Body of pancreas (tissue), 4 donors: Measurements from ENCODE around the gene ITGB4. TPM values are rescaled to one million over a fixed set of nuclear protein-coding genes. Genes with fewer than 3 reads are reported as not detected.

Experiments
- ATAC-seq: fragments of 150-250 bp; one replicate; pipeline ENCODE4 v1.9.1; 2016
- DNase-seq, 4 donors: peaks; one replicate each; pipeline ENCODE4 v3.0.0-alpha.2; 2019
- H3K27ac ChIP-seq, 4 donors: fragments of 200-600 bp; sonication (generic); 1 replicate in 3 of 4; 2 replicates in 1 of 4; pipeline versions ENCODE4 v1.5.1 to v1.6.1; 2016 to 2019; ENCODE audit warnings: mild to moderate bottlenecking in 1 of 4, mixed read lengths in 1 of 4, moderate library complexity in 1 of 4
- H3K27me3 ChIP-seq, 2 donors: fragments of 200-600 bp; sonication (generic); one replicate each; pipeline ENCODE4 v1.6.0; 2016; ENCODE audit warnings: mild to moderate bottlenecking in 1 of 2
- H3K36me3 ChIP-seq, 2 donors: fragments of 200-600 bp; sonication (generic); replicated peaks in 1 of 2; 2 replicates each; pipeline ENCODE4 v1.5.1; 2016; ENCODE audit warnings: low read depth in 2 of 2; ENCODE audit not compliant: insufficient read depth in 1 of 2
- H3K4me1 ChIP-seq: fragments of 200-600 bp; sonication (generic); one replicate; pipeline ENCODE4 v1.6.0; 2016
- H3K4me3 ChIP-seq, 2 donors: fragments of 200-600 bp; sonication (generic); 1 replicate in 1 of 2; 2 replicates in 1 of 2; pipeline ENCODE4 v1.5.1; 2016 to 2019
- H3K9me3 ChIP-seq, 3 donors: fragments of 200-600 bp; sonication (generic); 1 replicate in 2 of 3; 2 replicates in 1 of 3; pipeline ENCODE4 v1.5.1; 2016
- CTCF ChIP-seq, 7 experiments: fragments of 450-650 bp in 4 of 7; fragments of 200-600 bp in 3 of 7; sonication (generic) in 3 of 7; IDR thresholded peaks; one replicate each; pipeline ENCODE4 v1.5.1; 2016 to 2019; ENCODE audit warnings: antibody characterized with exemption in 7 of 7
- POLR2A ChIP-seq, 3 donors: fragments of 450-650 bp; IDR thresholded peaks; one replicate each; pipeline ENCODE4 v1.6.1; 2016; ENCODE audit warnings: antibody characterized with exemption in 3 of 3, mild to moderate bottlenecking in 2 of 3
- WGBS, 2 donors: methylation state at CpG; one replicate each; pipeline ENCODE4 v1.1.5; 2017; 5-methylcytosine and 5-hydroxymethylcytosine counted together
- intact Hi-C: fragments of 100-400 bp; cut with DNase I; formaldehyde crosslinking; loops from one replicate; pipeline ENCODE4 v1.15.1; 2023
- total RNA-seq, 2 donors: library from RNA; depleted of rRNA; stranded (reverse); fragments of >200 nt; gene quantifications; one replicate each; pipeline ENCODE4 v1.1.0, GENCODE V29; 2016

The ITGB4 gene
- total RNA-seq, 2 donors from 2014 or later: 25.1 to 33.7 TPM

- H3K36me3 ChIP-seq: no peaks in the 10 kb centered on the region
- H3K9me3 ChIP-seq: no peaks in the 10 kb centered on the region
- H3K4me1 ChIP-seq: no peaks in the 10 kb centered on the region
- WGBS, 2 donors: 88 to 92% methylated on average over 14 to 24 of the region's 25 CpGs
- H3K27ac ChIP-seq: no peak overlapping the region
- no peak for TF ChIP-seq POLR2A (IDR thresholded peaks at IDR 0.05)
- no peak for TF ChIP-seq CTCF (IDR thresholded peaks at IDR 0.05)
- H3K27me3 ChIP-seq: no peaks in the 10 kb centered on the region
- no peak overlapping the region for H3K4me3 ChIP-seq
- ATAC-seq (no peak), DNase-seq (no peak)
- intact Hi-C loops: no loop called here
Measured at GRCh38 chr17:75742337-75742736, 21.1 kb downstream of the ITGB4 start.

GRCh38 chr17:75743625-75744206, 22.5 kb downstream of the ITGB4 start:
- Histone ChIP-seq H3K4me3 (no peak overlapping the region), H3K27ac (no peak overlapping the region), H3K4me1 (no peaks in the 10 kb centered on the region), H3K27me3 (no peaks in the 10 kb centered on the region), H3K9me3 (no peaks in the 10 kb centered on the region), H3K36me3 (no peaks in the 10 kb centered on the region)
- TF ChIP-seq CTCF (IDR thresholded peaks at IDR 0.05) (peak in 1 of 7 experiments; percentile 16), POLR2A (IDR thresholded peaks at IDR 0.05) (no peak)
- ATAC-seq (no peak), DNase-seq (peak in 1 of 4 donors; percentile 56)
- intact Hi-C loops: no loop called here
- WGBS, 2 donors: 43 to 76% methylated on average over 6 to 23 of the region's 25 CpGs

GRCh38 chr17:75748706-75749105, 27.4 kb downstream of the ITGB4 start:
- DNase-seq (no peak), ATAC-seq (no peak)
- Histone ChIP-seq H3K4me1 (peaks cover 14% of the 10 kb centered on the region), H3K4me3 (no peak overlapping the region), H3K9me3 (no peaks in the 10 kb centered on the region), H3K27me3 (no peaks in the 10 kb centered on the region), H3K27ac (no peak overlapping the region), H3K36me3 (no peaks in the 10 kb centered on the region)
- 45 to 74% methylated on average over 3 to 9 of the region's 9 CpGs for WGBS, 2 donors
- intact Hi-C loops: loop anchor here (2.0 kb wide), 1 partner anchor 116 kb away; the partner anchor contains the start of gene SMIM5
- TF ChIP-seq POLR2A (IDR thresholded peaks at IDR 0.05) (no peak), CTCF (IDR thresholded peaks at IDR 0.05) (no peak)

GRCh38 chr17:75749545-75750389, 28.5 kb downstream of the ITGB4 start:
- TF ChIP-seq POLR2A (IDR thresholded peaks at IDR 0.05) (no peak), CTCF (IDR thresholded peaks at IDR 0.05) (peak; percentile 76 to 93 (median 87))
- H3K9me3 ChIP-seq: no peaks in the 10 kb centered on the region
- H3K4me3 ChIP-seq: no peak overlapping the region
- intact Hi-C loops: loop anchor here (2.0 kb wide), 1 partner anchor 117 kb away; the partner anchor contains the start of gene SMIM5
- ATAC-seq: peak; percentile 63
- peaks cover 21% of the 10 kb centered on the region for H3K4me1 ChIP-seq
- DNase-seq: peak; percentile 85 to 92 (median 89)
- H3K27me3 ChIP-seq: no peaks in the 10 kb centered on the region
- no peaks in the 10 kb centered on the region for H3K36me3 ChIP-seq
- WGBS, 2 donors: 13 to 25% methylated on average over 8 to 20 of the region's 20 CpGs
- no peak overlapping the region for H3K27ac ChIP-seq
